Retinal pigment epithelial cell (primary cell): ENCODE measurements around the gene F10.

Experiments used
- DNase-seq: peaks from one replicate; pipeline ENCODE4 v3.0.0-alpha.2; 2010; ENCODE audit warnings: low read depth
- H3K4me3 ChIP-seq: 2 replicates; pipeline ENCODE4 v1.5.1; 2011; ENCODE audit warnings: mild to moderate bottlenecking, low read length, control low read depth, moderate library complexity
- CTCF ChIP-seq: conservative IDR thresholded peaks from 2 replicates; pipeline ENCODE4 v1.5.1; 2011; ENCODE audit warnings: low read depth, low read length, control low read depth, inconsistent platforms

Gene F10

GRCh38 chr13:113115363-113116205 is 7.0 kb upstream of the F10 start:
- TF ChIP-seq CTCF: no peak
- no peak for DNase-seq
- no peak overlapping the region for H3K4me3 ChIP-seq

- no peak for DNase-seq
- TF ChIP-seq CTCF: no peak
- H3K4me3 ChIP-seq: no peak overlapping the region
Measured at GRCh38 chr13:113116206-113116800, 6.3 kb upstream of the F10 start.

- no peak for DNase-seq
- no peak overlapping the region for H3K4me3 ChIP-seq
- no peak for TF ChIP-seq CTCF
Measured at GRCh38 chr13:113116871-113117271, 5.7 kb upstream of the F10 start.

GRCh38 chr13:113117335-113117872 is 5.2 kb upstream of the F10 start:
- DNase-seq: no peak
- no peak for TF ChIP-seq CTCF
- H3K4me3 ChIP-seq: no peak overlapping the region

- DNase-seq: no peak
- no peak overlapping the region for H3K4me3 ChIP-seq
Measured at GRCh38 chr13:113117911-113118260, 4.7 kb upstream of the F10 start.

GRCh38 chr13:113118261-113119021 is 4.2 kb upstream of the F10 start:
- H3K4me3 ChIP-seq: no peak overlapping the region
- no peak for TF ChIP-seq CTCF
- DNase-seq: no peak

More at GRCh38 chr13:113117911-113118260, 4.7 kb upstream of the F10 start:
- TF ChIP-seq CTCF: no peak
